Subcutaneous adipose tissue (tissue), 4 donors: ENCODE measurements around the gene LMOD1. TPM values are rescaled to one million over a fixed set of nuclear protein-coding genes. Genes with fewer than 3 reads are reported as not detected.

ENCODE experiments used
- CTCF ChIP-seq: fragments of 450-650 bp; IDR thresholded peaks from one replicate; pipeline ENCODE4 v1.5.1; 2016; ENCODE audit warnings: low read depth, mild to moderate bottlenecking, control low read depth, antibody characterized with exemption, moderate library complexity
- total RNA-seq, 4 donors: library from RNA; depleted of rRNA; stranded (reverse); fragments of >200 nt; gene quantifications; one replicate each; pipeline ENCODE4 v1.1.0, GENCODE V29; 2016

Gene LMOD1
- total RNA-seq, 4 donors from 2014 or later: 38.8 to 168 (median 74.3) TPM

- no peak for TF ChIP-seq CTCF
Observed at GRCh38 chr1:201900476-201900875, 45.9 kb downstream of the LMOD1 start.

GRCh38 chr1:201899683-201900429 is 46.5 kb downstream of the LMOD1 start:
- no peak for TF ChIP-seq CTCF

- TF ChIP-seq CTCF: no peak
Observed at GRCh38 chr1:201898992-201899391, 47.4 kb downstream of the LMOD1 start.

GRCh38 chr1:201898240-201898894 is 48.0 kb downstream of the LMOD1 start:
- TF ChIP-seq CTCF: no peak

- no peak for TF ChIP-seq CTCF
Observed at GRCh38 chr1:201896951-201897391, 49.4 kb downstream of the LMOD1 start.

- TF ChIP-seq CTCF: no peak
Observed at GRCh38 chr1:201895913-201896807, 50.2 kb downstream of the LMOD1 start.

- TF ChIP-seq CTCF: no peak
Observed at GRCh38 chr1:201895120-201895665, 51.2 kb downstream of the LMOD1 start.
